Thyroid gland (tissue), 4 donors: ENCODE results near the gene CDC34. TPM values are rescaled to one million over a fixed set of nuclear protein-coding genes. Genes with fewer than 3 reads are reported as not detected.

Experiments
- DNase-seq, 2 donors: peaks; one replicate each; pipeline ENCODE4 v3.0.0-alpha.2; 2019
- H3K27ac ChIP-seq, 3 donors: fragments of 200-600 bp; sonication (generic); 1 replicate in 2 of 3; 2 replicates in 1 of 3; pipeline ENCODE4 v1.5.1; 2016 to 2019; ENCODE audit warnings: mild to moderate bottlenecking in 1 of 3, moderate library complexity in 1 of 3
- H3K27me3 ChIP-seq: fragments of 200-600 bp; sonication (generic); one replicate; pipeline ENCODE4 v1.5.1; 2019
- H3K36me3 ChIP-seq, 2 donors: fragments of 200-600 bp; sonication (generic); one replicate each; pipeline ENCODE4 v1.5.1; 2016 to 2019
- H3K4me1 ChIP-seq, 2 donors: fragments of 200-600 bp; sonication (generic); one replicate each; pipeline ENCODE4 v1.5.1; 2017 to 2019
- H3K4me3 ChIP-seq, 3 donors: fragments of 200-600 bp; sonication (generic); replicated peaks in 1 of 3; 1 replicate in 2 of 3; 2 replicates in 1 of 3; pipeline ENCODE4 v1.5.1; 2016; ENCODE audit warnings: mild to moderate bottlenecking in 1 of 3
- H3K9me3 ChIP-seq: fragments of 200-600 bp; sonication (generic); one replicate; pipeline ENCODE4 v1.5.1; 2017
- POLR2A ChIP-seq, 2 donors: fragments of 450-650 bp; IDR thresholded peaks; one replicate each; pipeline ENCODE4 v1.6.1; 2017; ENCODE audit warnings: antibody characterized with exemption in 2 of 2, mild to moderate bottlenecking in 2 of 2, moderate library complexity in 1 of 2
- WGBS, 2 donors: methylation state at CpG; one replicate each; pipeline ENCODE4 v1.1.5; 2017; 5-methylcytosine and 5-hydroxymethylcytosine counted together
- intact Hi-C: fragments of 100-400 bp; cut with DNase I; formaldehyde crosslinking; loops from one replicate; pipeline ENCODE4 v1.15.1; 2023
- total RNA-seq, 4 donors: library from RNA; depleted of rRNA; stranded (reverse); fragments of >200 nt; gene quantifications; one replicate each; pipeline ENCODE4 v1.2.3, GENCODE V29; 2016
- TF ChIP-seq, protein P1 (sequence below), 6 experiments: fragments of 200-600 bp in 3 of 6; fragments of 450-650 bp in 3 of 6; sonication (generic) in 3 of 6; IDR thresholded peaks; one replicate each; pipeline ENCODE4 v1.5.1; 2016 to 2019; ENCODE audit warnings: antibody characterized with exemption in 6 of 6, mild to moderate bottlenecking in 2 of 6, inconsistent platforms in 1 of 6, moderate library complexity in 1 of 6

CDC34 gene
- total RNA-seq, 4 donors from 2014 or later: 44.8 to 64.7 (median 48.2) TPM

- Histone ChIP-seq H3K4me3 (no peak overlapping the region), H3K27ac (no peak overlapping the region), H3K36me3 (peaks cover 22 to 34% of the 10 kb centered on the region in 2 donors), H3K27me3 (no peaks in the 10 kb centered on the region), H3K4me1 (peaks cover 22 to 28% of the 10 kb centered on the region in 2 donors), H3K9me3 (no peaks in the 10 kb centered on the region)
- TF ChIP-seq, protein P1, sequence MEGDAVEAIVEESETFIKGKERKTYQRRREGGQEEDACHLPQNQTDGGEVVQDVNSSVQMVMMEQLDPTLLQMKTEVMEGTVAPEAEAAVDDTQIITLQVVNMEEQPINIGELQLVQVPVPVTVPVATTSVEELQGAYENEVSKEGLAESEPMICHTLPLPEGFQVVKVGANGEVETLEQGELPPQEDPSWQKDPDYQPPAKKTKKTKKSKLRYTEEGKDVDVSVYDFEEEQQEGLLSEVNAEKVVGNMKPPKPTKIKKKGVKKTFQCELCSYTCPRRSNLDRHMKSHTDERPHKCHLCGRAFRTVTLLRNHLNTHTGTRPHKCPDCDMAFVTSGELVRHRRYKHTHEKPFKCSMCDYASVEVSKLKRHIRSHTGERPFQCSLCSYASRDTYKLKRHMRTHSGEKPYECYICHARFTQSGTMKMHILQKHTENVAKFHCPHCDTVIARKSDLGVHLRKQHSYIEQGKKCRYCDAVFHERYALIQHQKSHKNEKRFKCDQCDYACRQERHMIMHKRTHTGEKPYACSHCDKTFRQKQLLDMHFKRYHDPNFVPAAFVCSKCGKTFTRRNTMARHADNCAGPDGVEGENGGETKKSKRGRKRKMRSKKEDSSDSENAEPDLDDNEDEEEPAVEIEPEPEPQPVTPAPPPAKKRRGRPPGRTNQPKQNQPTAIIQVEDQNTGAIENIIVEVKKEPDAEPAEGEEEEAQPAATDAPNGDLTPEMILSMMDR (IDR thresholded peaks at IDR 0.05): no peak
- no peak for TF ChIP-seq POLR2A (IDR thresholded peaks at IDR 0.05)
- DNase-seq: no peak
- whole genome bisulfite sequencing, 2 donors: 67 to 72% methylated on average over 8 to 10 of the region's 16 CpGs
- intact Hi-C loops: no loop called here
Measured at GRCh38 chr19:535017-535835, 3.7 kb downstream of the CDC34 start.

GRCh38 chr19:536031-536880, 4.7 kb downstream of the CDC34 start:
- H3K36me3 ChIP-seq: peaks cover 22 to 34% of the 10 kb centered on the region in 2 donors
- H3K9me3 ChIP-seq: no peaks in the 10 kb centered on the region
- no peaks in the 10 kb centered on the region for H3K27me3 ChIP-seq
- peaks cover 19 to 22% of the 10 kb centered on the region in 2 donors for H3K4me1 ChIP-seq
- H3K27ac ChIP-seq: no peak overlapping the region
- intact Hi-C loops: no loop called here
- no peak for DNase-seq
- no peak overlapping the region for H3K4me3 ChIP-seq
- TF ChIP-seq, protein P1 (IDR thresholded peaks at IDR 0.05): no peak
- no peak for TF ChIP-seq POLR2A (IDR thresholded peaks at IDR 0.05)
- 90 to 95% methylated on average over 36 to 41 of the region's 55 CpGs for WGBS, 2 donors

DNA sequence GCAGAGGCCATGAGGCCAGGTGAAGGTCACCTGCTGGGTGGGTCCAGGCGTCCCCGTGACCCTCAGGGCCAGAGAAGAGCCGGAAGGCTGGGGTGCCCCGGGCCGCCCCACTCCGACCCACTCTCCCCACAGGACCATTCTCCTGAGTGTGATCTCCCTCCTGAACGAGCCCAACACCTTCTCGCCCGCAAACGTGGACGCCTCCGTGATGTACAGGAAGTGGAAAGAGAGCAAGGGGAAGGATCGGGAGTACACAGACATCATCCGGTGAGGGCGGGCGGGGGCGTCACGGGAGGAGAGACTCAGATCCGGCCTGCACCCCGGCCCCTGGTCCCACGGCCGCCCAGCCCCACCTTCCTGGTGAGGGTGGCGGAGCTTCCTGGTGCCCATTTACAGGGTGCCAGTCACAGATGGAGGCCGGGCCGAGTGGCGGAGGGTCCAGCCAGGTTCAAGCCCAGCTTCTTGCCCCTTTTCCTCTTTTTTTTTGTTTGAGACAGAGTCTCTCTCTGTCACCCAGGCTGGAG, 5.4 kb downstream of the CDC34 start:
- intact Hi-C loops: no loop called here
- H3K27me3 ChIP-seq: no peaks in the 10 kb centered on the region
- WGBS, 2 donors: 95% methylated on average over 22 to 26 of the region's 26 CpGs
- H3K4me1 ChIP-seq: peaks cover 19 to 22% of the 10 kb centered on the region in 2 donors
- no peaks in the 10 kb centered on the region for H3K9me3 ChIP-seq
- H3K27ac ChIP-seq: no peak overlapping the region
- TF ChIP-seq, protein P1 (IDR thresholded peaks at IDR 0.05): no peak
- no peak for DNase-seq
- peaks cover 29 to 41% of the 10 kb centered on the region in 2 donors for H3K36me3 ChIP-seq
- H3K4me3 ChIP-seq: no peak overlapping the region

DNA sequence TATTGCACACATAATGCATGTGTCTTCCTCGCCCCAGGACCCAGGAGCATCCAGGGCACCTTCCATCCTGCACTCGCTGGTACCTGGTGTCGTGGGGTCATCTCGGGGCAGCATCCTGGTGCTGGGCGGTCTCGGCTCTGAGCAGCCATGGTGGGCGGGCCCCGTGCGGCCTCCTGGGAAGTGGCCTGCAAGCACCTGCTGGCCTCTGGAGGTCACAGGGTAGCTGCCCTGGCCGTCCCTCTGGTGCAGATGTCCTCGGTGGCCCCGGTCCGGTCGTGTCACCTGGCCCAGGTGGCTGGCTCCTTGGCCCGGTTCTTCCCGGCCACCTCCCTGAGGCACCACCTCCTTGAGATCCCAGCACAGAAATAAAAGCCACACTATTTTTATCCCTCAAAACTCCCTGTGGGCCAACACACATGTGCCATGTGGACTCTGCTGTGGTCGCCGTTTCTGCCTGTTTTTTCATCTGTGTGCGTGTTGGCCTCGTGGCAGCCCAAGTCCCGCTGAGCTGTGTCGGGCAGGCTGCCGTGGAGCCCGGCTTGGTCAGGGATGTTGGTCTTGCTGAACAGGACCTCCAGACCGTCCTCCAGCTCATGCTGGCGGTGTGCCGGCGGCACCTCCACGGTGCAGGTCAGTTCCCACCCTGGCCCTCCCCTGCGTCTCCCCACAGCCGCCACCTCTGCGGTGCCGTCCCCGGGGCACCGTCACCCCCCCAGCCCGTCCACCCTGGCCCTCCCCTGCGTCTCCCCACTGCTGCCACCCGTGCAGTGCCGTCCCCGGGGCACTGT, 7.3 kb downstream of the CDC34 start:
- WGBS, 2 donors: 82 to 86% methylated on average over 32 to 40 of the region's 40 CpGs
- Histone ChIP-seq H3K27me3 (no peaks in the 10 kb centered on the region), H3K4me1 (peaks cover 7 to 12% of the 10 kb centered on the region in 2 donors), H3K36me3 (peaks cover 34 to 45% of the 10 kb centered on the region in 2 donors), H3K9me3 (no peaks in the 10 kb centered on the region), H3K27ac (no peak overlapping the region), H3K4me3 (no peak overlapping the region)
- DNase-seq: no peak
- TF ChIP-seq, protein P1 (IDR thresholded peaks at IDR 0.05): no peak
- no peak for TF ChIP-seq POLR2A (IDR thresholded peaks at IDR 0.05)
- intact Hi-C loops: no loop called here
